Hematopoietic multipotent progenitor cell (in vitro differentiated cells): ENCODE results near the gene SLC2A10. TPM values are rescaled to one million over a fixed set of nuclear protein-coding genes. Genes with fewer than 3 reads are reported as not detected.

Source experiments
- DNase-seq, 3 donors: peaks; one replicate each; pipeline ENCODE4 v3.0.0-alpha.2; 2011 to 2015; ENCODE audit warnings: low read depth in 2 of 3, low spot score in 2 of 3
- total RNA-seq: library from RNA; depleted of rRNA; stranded (reverse); fragments of >200 nt; gene quantifications from one replicate; pipeline ENCODE4 v1.2.3, GENCODE V29; 2012

The SLC2A10 gene
- total RNA-seq, 1 donor = 5.1 TPM

DNA sequence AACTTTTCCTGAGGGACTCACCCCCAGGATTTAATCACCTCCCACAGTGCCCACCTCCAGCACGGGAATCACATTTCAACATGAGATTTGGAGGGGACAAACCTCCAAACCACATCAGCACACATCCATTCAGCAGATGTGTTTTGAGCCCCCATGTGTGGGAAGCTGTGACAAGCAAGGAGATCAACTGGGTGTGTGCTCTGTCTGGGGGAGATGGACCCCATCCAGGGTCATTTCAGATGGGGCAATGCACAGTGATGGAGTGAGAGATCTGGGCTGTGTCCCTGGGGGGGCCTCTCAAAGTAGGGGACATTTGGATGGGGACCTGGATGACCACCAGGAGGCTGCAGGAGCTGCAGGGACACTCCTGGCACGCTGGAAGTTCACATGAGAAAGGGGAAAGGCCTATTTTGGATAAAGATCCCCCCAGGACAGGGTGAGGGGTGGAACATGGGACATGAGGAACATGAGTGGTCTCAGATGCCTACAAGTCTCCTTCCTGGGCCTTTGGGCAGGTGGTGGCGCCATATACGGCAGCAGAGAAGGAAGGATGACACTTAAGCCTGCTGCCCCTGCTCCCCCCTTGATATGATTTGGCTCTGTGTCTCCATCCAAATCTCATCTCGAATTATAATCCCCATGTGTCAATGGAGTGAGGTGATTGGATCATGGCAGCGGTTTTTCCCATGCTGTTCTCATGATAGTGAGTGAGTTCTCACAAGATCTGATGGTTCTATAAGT is 49.6 kb downstream of the SLC2A10 start:
- no peak for DNase-seq

DNA sequence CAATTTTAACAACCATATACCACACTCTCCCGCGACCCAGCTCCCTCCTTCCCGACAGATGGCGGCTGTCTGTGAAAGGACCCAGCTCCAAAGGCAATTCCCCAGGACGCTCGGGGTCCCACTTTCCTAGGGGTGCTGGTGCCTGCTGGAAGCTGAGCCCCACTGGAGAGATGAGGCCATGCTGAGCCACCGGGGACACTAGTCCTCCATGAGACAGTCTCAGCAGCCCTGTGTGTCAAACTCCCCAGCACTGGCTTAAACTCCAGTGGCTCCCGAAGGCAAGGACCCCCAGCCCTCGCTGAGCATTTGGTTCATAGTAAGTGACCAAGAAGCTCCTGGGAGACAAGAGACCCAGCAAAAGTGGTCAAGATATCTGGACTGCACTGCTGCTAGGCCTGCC is 52.1 kb downstream of the SLC2A10 start:
- no peak for DNase-seq

DNA sequence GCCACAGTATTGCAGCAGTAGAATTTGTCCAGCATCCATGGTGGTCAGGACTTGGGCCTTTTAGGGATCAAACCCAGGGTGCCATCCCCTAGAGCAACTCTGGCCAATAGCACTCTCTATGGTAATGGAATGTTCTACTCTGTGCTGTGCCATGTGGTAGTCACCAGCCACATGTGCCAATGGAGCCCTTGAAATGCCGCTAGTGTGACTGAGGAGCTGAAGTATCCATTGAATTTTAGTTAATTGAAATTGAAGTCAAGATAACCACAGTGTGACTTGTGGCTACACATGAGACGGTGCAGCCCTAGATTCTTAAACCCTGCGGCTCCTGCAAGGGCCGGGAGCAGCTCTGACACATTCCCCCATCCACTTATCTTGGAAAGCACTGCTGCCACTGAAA is 54.6 kb downstream of the SLC2A10 start:
- no peak for DNase-seq

DNA sequence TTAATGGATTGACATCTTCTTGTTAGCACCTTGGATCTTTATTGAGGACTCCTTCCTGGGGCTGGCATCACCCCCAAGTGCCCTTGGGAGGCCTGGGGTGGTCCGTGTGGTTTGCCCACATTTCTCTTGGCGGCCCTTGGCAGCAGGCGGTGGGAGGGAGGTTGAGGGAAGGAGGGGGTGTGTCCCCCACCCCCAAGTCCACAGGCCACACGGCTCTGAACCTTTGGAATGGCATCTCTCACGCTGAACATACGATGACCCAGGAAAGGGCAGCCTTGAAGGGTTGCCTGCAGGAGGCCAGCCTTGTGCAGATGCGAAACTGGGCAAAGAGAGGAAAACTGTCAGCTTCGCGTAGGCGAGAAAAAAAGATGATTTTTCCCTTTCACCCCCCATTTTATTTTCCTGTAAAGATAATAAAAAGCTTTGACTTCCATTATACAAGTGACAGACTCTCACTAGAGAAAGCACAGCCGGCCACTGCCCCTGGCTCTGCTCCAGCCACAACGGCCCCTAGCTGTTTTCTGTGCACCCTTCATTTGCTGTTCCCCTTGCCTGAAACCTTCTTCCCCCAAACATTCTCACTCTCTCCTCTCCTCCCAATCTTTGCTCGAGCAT is 56.2 kb downstream of the SLC2A10 start:
- DNase-seq = no peak

DNA sequence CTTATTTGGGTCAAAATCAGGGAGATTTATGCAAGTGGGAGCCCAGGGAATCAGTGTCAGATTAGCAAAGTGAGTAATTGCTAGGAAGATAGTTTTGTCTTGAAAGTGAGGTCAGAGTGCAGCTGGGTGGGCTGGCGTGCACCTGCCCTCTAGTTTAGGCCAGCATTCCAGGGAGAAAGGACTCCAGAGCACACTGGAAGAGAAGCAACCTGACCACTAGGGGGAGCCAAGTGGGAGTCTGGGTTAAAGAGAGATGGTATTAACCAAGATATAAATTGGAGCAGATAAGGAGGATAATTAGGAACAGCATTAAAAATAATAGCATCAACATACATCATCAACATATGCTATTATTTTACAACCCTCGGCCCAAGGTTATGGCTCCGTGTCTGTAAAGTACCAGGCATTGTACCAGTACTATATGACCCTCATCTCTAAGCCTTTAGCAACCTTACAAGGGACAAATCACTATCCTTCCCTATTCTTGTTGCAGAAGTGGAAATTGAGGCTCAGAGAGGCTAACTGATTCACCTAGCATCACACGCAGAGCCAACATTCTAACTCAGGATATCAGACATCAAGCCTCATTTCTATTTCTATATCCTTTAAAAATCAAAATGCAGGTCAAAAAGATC is 57.8 kb downstream of the SLC2A10 start:
- peak in 1 of 3 donors; percentile 18 for DNase-seq

DNA sequence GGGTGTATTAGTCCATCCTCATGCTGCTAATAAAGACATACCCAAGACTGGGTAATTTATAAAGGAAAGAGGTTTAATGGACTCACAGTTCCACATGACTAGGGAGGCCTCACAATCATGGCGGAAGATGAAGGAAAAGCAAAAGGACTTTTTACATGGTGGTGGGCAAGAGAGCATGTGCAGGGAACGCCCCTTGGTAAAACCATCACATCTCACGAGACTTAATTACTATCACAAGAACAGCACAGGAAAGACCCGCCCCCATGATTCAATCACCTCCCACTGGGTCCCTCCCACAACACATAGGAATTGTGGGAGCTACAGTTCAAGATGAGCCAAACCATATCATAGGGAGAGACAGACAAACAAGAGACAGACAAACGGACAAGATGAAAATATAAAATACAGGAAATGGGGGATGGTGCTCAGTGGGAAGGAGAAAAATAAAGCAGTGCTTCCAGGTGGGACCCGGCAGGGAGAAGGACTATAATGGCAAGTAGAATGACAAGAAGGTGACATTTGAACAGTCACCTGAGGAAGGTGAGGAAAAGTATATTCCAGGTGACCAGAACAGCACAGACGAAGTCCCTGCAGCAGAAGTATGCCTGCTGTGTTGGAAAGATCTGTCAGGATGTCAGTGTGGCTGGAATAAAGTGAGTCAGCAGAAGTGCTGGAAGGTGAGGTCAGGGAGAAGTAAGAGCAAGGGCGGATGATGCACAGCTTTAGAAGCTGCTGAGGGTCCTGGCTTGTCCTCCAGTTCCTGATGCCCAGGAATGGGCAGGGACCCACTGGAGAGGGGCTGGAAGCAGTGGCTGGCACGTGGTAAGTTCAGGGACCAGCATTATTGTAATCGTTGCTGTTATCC is 61.1 kb downstream of the SLC2A10 start:
- DNase-seq = no peak

DNA sequence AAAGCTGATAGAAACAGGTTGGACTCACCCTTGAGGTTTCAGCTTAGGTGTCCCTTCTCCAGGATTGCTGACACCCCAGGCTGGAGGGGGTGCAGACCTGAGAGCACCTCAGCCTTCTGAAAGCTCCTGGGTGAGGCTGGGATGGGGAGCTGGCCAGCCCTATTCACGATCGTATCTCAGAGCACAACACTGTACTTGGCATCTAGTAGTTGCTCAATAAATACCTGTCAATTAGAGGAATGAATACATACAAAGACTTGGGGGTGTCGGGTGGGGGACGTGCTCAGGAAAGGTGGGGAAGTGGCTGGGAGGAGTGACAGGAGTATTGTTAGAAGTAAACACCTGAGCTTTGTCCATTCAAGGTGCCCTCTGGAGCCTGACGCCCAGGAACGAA is 61.7 kb downstream of the SLC2A10 start:
- DNase-seq = no peak

DNA sequence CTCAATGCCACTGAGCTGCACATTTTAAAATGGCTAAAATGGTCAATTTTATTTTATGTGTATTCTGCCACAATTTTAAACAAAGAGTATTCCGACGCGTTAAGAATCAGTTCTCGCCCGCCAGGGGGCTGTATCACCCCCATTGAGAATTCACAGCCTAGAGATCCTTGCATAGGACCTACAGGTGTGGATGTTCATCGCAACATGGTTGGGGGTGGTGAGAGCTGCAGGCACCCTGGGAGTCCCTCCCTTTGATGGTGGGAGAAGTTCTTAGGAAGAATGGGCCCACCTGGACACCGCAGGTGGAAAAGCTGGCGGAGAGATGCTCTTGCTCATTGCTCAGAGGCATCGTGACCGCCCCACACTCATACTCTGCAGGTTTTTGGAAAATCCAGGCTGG is 63.5 kb downstream of the SLC2A10 start:
- DNase-seq = no peak

DNA sequence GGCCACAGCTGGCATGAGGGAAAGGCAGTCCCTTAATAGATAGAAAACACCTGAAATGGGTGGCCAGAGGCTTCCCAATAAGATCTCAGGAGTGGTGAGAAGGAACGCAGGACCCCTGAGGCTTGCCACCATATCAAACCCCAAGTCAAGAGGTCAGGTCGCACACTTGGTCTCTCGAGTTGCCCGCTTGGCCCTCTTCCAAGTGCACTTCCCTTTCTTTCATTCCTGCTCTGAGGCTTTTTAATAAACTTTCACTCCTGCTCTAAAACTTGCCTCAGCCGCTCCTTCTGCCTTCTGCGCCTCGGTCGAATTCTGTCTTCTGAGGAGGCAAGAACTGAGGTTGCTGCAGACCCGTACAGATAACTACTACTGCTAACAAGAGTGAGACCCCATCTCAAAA is 64.2 kb downstream of the SLC2A10 start:
- peak in 2 of 3 donors; percentile 22 to 40 for DNase-seq

DNA sequence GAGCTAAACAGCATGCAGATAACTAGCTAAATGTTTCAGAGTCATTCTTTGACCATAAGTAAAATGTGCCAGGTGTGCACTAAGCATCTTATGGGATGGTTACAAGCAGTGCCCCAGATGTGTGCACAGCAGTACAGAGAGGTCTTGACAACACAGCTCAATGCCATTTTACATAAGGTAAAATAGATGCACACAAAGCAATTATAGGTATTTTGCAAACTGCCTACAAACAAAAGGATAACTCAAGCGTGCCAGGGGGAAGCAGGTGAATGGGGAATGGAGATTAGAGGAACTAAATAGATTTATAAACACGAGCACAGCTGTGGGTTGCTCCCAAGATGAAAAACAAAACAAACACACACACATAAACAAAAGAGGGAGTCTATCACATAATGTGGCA is 64.8 kb downstream of the SLC2A10 start:
- no peak for DNase-seq

DNA sequence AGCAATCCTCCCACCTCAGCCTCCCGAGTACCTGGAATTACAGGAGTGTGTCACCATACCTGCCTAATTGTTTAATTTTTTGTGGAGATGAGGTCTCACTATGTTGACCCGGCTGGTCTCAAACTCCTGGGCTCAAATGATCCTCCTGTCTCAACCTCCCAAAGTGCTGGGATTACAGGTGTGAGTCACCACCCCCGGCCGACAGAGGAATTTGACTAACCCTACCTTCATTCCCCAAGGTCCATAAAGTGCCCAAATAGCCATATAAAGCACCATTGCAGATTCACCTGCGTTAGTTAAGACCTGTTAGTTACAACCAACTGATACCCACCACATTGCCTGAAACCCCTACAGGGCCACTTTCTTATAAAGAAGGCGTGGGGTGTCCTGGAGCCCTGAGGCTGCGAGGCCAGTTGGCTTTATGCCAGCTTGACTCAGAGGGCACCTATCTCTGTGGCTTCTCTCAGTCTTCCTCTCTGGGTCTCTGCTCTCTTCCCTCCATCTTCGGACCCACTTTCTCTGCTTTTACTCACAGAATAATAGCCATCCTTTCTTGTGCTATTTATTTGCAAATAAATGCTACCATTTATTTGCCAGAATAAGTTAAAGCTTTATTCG is 65.6 kb downstream of the SLC2A10 start:
- no peak for DNase-seq

DNA sequence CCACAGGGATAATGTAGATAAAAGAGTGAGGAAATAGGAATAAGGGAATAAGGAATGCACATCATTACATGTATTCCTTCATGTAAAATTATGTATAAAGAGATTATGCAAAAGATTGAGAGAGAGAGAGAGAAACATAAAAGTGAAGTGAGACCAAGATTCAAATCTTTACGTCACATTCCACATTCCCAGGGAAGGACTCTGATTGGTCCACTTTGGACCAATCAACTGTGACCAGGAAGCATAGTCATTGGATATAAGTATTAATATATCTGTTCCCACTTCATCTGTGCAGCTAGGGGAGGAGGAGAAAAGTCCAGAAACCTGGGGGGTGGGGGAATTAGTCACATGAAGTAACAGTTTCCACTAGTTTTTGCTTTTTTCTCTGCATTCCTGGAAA is 66.4 kb downstream of the SLC2A10 start:
- DNase-seq = no peak

DNA sequence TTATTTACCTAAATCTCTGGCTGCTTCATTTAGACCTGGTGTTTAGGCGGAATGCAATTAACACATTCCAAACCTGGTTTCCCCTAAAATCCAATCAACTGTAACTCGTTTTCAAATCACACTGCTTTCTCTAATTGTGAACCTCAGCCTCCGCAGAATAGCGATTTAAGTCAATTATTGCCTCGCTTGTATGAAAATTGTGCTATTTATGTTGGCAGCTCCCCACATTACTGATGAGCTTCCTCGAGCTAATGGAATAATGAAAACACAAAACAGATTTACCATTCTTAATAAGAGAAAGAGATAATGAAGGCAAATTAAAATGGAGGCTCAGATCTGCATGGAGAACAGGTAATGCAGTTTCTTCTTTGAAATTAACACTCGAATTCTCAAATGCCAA is 67.9 kb downstream of the SLC2A10 start:
- DNase-seq = no peak

DNA sequence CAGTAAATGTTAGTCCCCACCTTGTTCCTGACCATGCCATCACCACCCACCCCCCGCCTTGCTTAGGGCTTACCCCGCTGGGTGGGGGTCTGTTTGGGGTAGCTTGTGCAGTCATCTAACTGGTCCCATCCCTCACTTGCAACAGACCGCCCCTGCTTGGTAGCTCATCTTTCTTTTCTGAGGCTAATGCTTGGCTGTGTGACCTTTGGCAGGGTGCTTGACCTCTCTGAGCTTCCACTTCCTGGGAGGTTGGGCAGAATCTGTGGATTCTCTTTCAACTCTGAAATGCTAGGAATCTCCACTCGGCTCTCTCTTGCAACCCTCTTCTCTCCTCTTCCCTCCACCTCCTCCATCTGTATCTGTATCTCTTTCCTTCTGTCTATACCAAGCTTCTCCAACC is 70.4 kb downstream of the SLC2A10 start:
- DNase-seq = no peak

DNA sequence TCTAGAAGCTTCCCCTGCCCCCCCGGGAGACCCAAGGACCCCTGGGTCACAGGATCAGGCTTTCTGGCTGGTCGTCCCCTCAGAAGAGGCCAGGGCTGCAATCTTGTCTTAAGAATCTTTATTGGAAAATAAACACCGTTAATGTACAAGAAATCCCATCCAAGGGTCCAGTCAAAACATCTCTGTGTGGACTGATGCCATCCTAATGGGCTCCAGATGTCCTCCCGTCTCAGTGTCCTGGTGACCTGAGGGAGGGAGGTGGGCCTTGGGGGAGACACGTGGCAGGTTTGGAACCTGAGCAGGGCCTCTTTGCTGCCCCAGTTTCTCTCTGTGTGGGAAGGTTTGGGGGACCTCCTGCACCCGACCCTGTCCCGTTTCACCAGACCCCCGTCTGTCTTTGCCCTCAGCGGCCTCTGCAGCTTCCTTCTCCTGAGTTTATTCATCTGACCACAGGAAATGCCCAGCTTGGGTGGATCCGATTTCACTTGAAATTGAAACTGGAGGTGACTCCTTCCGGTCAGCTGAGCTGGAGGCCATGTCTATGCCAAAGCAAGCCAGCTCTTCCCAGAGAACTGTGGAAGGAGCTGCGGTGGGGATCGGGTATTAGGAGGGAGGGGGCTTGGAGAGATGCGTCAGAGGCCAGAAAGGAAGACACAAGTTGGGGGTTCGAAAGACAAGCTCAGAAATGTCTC is 75.1 kb downstream of the SLC2A10 start:
- DNase-seq = no peak

Other genes with a start within 250 kb of the SLC2A10 start
- gene ZNF334, start 196.1 kb upstream of the SLC2A10 start, total RNA-seq = 3.0 TPM
- gene OCSTAMP, start 159.0 kb upstream of the SLC2A10 start, total RNA-seq = not detected
- under 0.01 TPM for gene SLC13A3, start 58.2 kb upstream of the SLC2A10 start, total RNA-seq
- 16.7 TPM for gene TP53RK, start 20.2 kb upstream of the SLC2A10 start, total RNA-seq
- gene EYA2, start 185.2 kb downstream of the SLC2A10 start, total RNA-seq = not detected